CD14-positive monocyte (primary cell): ENCODE data around the gene TLCD5. TPM values are rescaled to one million over a fixed set of nuclear protein-coding genes. Genes with fewer than 3 reads are reported as not detected.
A peak's percentile ranks its signal among the peaks of the same experiment; 100 is the strongest.

Source experiments
- DNase-seq, 3 donors: peaks; one replicate each; pipeline ENCODE4 v3.0.0-alpha.2; 2011 to 2022
- H2AFZ ChIP-seq: 2 replicates; pipeline ENCODE4 v1.6.0; 2012; ENCODE audit warnings: mild to moderate bottlenecking, low read depth, low read length, inconsistent platforms; ENCODE audit not compliant: insufficient read depth, poor library complexity, severe bottlenecking
- H3K27ac ChIP-seq, 2 donors: 1 replicate in 1 of 2; 2 replicates in 1 of 2; pipeline ENCODE4 v1.5.1; 2012 to 2013; ENCODE audit warnings: low read length in 2 of 2, control low read depth in 1 of 2, inconsistent platforms in 1 of 2, low read depth in 1 of 2, mild to moderate bottlenecking in 1 of 2
- H3K27me3 ChIP-seq, 2 donors: one replicate each; pipeline versions ENCODE4 v1.6.0 to v1.6.1; 2011 to 2013; ENCODE audit warnings: low read length in 2 of 2; ENCODE audit not compliant: control insufficient read depth in 2 of 2, insufficient read depth in 2 of 2
- H3K36me3 ChIP-seq, 2 donors: replicated peaks in 1 of 2; 1 replicate in 1 of 2; 2 replicates in 1 of 2; pipeline versions ENCODE4 v1.5.1 to v1.6.1; 2012 to 2013; ENCODE audit warnings: low read length in 2 of 2, control low read depth in 1 of 2, inconsistent platforms in 1 of 2, mild to moderate bottlenecking in 1 of 2; ENCODE audit not compliant: insufficient read depth in 2 of 2, control insufficient read depth in 1 of 2
- H3K4me1 ChIP-seq, 2 donors: 1 replicate in 1 of 2; 2 replicates in 1 of 2; pipeline versions ENCODE4 v1.5.1 to v1.6.1; 2012 to 2013; ENCODE audit warnings: low read length in 2 of 2, control low read depth in 1 of 2, inconsistent platforms in 1 of 2, mild to moderate bottlenecking in 1 of 2, moderate library complexity in 1 of 2; ENCODE audit not compliant: insufficient read depth in 2 of 2, control insufficient read depth in 1 of 2
- H3K4me2 ChIP-seq: replicated peaks from 2 replicates; pipeline ENCODE3; 2012; ENCODE audit warnings: low read length, moderate library complexity, mild to moderate bottlenecking; ENCODE audit not compliant: poor library complexity, severe bottlenecking; ENCODE audit errors: extremely low read depth
- H3K4me3 ChIP-seq, 3 experiments: fragments of 200-600 bp in 1 of 3; sonication (generic) in 1 of 3; replicated peaks in 1 of 3; 1 replicate in 2 of 3; 2 replicates in 1 of 3; pipeline ENCODE4 v1.5.1; 2011 to 2013; ENCODE audit warnings: low read length in 3 of 3, mild to moderate bottlenecking in 3 of 3, control low read depth in 2 of 3, low read depth in 2 of 3, inconsistent platforms in 1 of 3, moderate library complexity in 1 of 3
- H3K79me2 ChIP-seq: 2 replicates; pipeline ENCODE4 v1.6.0; 2012; ENCODE audit warnings: mild to moderate bottlenecking, control low read depth, inconsistent platforms, low read length, moderate library complexity; ENCODE audit not compliant: insufficient read depth
- H3K9ac ChIP-seq: 2 replicates; pipeline ENCODE4 v1.6.0; 2017; ENCODE audit warnings: low read length, mild to moderate bottlenecking; ENCODE audit not compliant: insufficient read depth, poor library complexity, severe bottlenecking
- H3K9me3 ChIP-seq, 2 donors: replicated peaks in 1 of 2; 1 replicate in 1 of 2; 2 replicates in 1 of 2; pipeline versions ENCODE4 v1.5.1 to v1.6.1; 2012 to 2013; ENCODE audit warnings: low read length in 2 of 2, control low read depth in 1 of 2; ENCODE audit not compliant: control insufficient read depth in 1 of 2, insufficient read depth in 1 of 2
- H4K20me1 ChIP-seq: 2 replicates; pipeline ENCODE4 v1.6.0; 2012; ENCODE audit warnings: mild to moderate bottlenecking, low read length, control low read depth, moderate library complexity; ENCODE audit not compliant: insufficient read depth
- H3K27ac Mint-ChIP-seq, 7 donors: one replicate each; pipeline ENCODE4 v1.8.0; 2020; ENCODE audit warnings: mild to moderate bottlenecking in 7 of 7, mixed read lengths in 7 of 7, moderate library complexity in 6 of 7, inconsistent platforms in 2 of 7
- H3K27me3 Mint-ChIP-seq, 3 donors: one replicate each; pipeline ENCODE4 v1.8.0; 2021 to 2022; ENCODE audit warnings: low read depth in 3 of 3, mild to moderate bottlenecking in 3 of 3, mixed read lengths in 3 of 3, moderate library complexity in 3 of 3, inconsistent platforms in 1 of 3
- H3K36me3 Mint-ChIP-seq, 2 donors: one replicate each; pipeline ENCODE4 v1.8.0; 2020; ENCODE audit warnings: mixed read lengths in 2 of 2, inconsistent platforms in 1 of 2, mild to moderate bottlenecking in 1 of 2
- H3K4me1 Mint-ChIP-seq: one replicate; pipeline ENCODE4 v1.8.0; 2020; ENCODE audit warnings: mild to moderate bottlenecking, mixed read lengths
- H3K4me3 Mint-ChIP-seq, 2 donors: one replicate each; pipeline ENCODE4 v1.8.0; 2020; ENCODE audit warnings: mild to moderate bottlenecking in 2 of 2, mixed read lengths in 2 of 2, moderate library complexity in 1 of 2
- H3K9me3 Mint-ChIP-seq, 7 donors: one replicate each; pipeline ENCODE4 v1.8.0; 2020 to 2022; ENCODE audit warnings: mixed read lengths in 7 of 7, mild to moderate bottlenecking in 6 of 7, moderate library complexity in 6 of 7, inconsistent platforms in 2 of 7
- CTCF ChIP-seq: fragments of 200-600 bp; IDR thresholded peaks from one replicate; pipeline ENCODE4 v1.8.0; 2022; ENCODE audit warnings: antibody characterized with exemption, mild to moderate bottlenecking
- WGBS: methylation state at CpG from one replicate; pipeline ENCODE4 v1.1.5; 2013; ENCODE audit warnings: missing lambda C conversion rate; ENCODE audit not compliant: insufficient coverage; 5-methylcytosine and 5-hydroxymethylcytosine counted together
- intact Hi-C, 2 donors: fragments of 100-400 bp; cut with micrococcal nuclease; formaldehyde crosslinking; loops; one replicate each; pipeline versions ENCODE4 v1.15.0 to v1.15.1; 2023
- polyA plus RNA-seq, 3 donors: library from polyadenylated mRNA; depleted of rRNA in 1 of 3; unstranded in 2 of 3; stranded (reverse) in 1 of 3; fragments of 300-500 nt in 2 of 3; fragments of >200 nt in 1 of 3; fragmentation: Illumina TruSeq in 2 of 3; gene quantifications; 1 replicate in 2 of 3; 2 replicates in 1 of 3; pipeline ENCODE4 v1.2.3, GENCODE V29; 2012 to 2021

TLCD5 gene
- polyA plus RNA-seq, 3 donors = not detected

- peak overlapping the region; percentile 83 for H2AFZ ChIP-seq
- DNase-seq = no peak
- peaks cover 7 to 47% of the 10 kb centered on the region in 2 donors for H3K9me3 ChIP-seq
- no peaks in the 10 kb centered on the region for H3K79me2 ChIP-seq
- peak overlapping the region in 1 of 3 experiments; percentile 76 for H3K4me3 ChIP-seq
- peak overlapping the region; percentile 82 for H3K4me2 ChIP-seq
- Mint-ChIP-seq H3K36me3 (peaks cover 7 to 9% of the 10 kb centered on the region in 2 donors), H3K27ac (peak overlapping the region in 1 of 7 donors; percentile 50), H3K27me3 (peaks cover 79 to 92% (median 86%) of the 10 kb centered on the region in 3 donors), H3K9me3 (peaks cover 3 to 31% (median 18%) of the 10 kb centered on the region in 7 donors), H3K4me3 (peak overlapping the region; percentile 89 to 92), H3K4me1 (peaks cover 19% of the 10 kb centered on the region)
- H3K27ac ChIP-seq = no peak overlapping the region
- H3K4me1 ChIP-seq = peaks cover 26% of the 10 kb centered on the region in 2 donors
- 35% methylated on average over 12 of the region's 18 CpGs for WGBS
- H3K36me3 ChIP-seq = no peaks in the 10 kb centered on the region
- intact Hi-C loops = no loop called here
- H3K27me3 ChIP-seq = peaks cover 89 to 92% of the 10 kb centered on the region in 2 donors
- TF ChIP-seq CTCF = no peak
- no peaks in the 10 kb centered on the region for H4K20me1 ChIP-seq
- H3K9ac ChIP-seq = no peak overlapping the region
These were observed 12.4 kb downstream of the TLCD5 start for GRCh38 chr11:120337355-120338106.

GRCh38 chr11:120338107-120338933, 13.2 kb downstream of the TLCD5 start:
- peaks cover 26% of the 10 kb centered on the region in 2 donors for H3K4me1 ChIP-seq
- peaks cover 19% of the 10 kb centered on the region for H3K4me1 Mint-ChIP-seq
- peaks cover 76 to 90% (median 82%) of the 10 kb centered on the region in 3 donors for H3K27me3 Mint-ChIP-seq
- peaks cover 7 to 9% of the 10 kb centered on the region in 2 donors for H3K36me3 Mint-ChIP-seq
- H3K4me3 ChIP-seq = no peak overlapping the region
- DNase-seq = no peak
- no peak overlapping the region for H3K9ac ChIP-seq
- H3K79me2 ChIP-seq = no peaks in the 10 kb centered on the region
- H3K9me3 ChIP-seq = peaks cover 7 to 55% of the 10 kb centered on the region in 2 donors
- peak overlapping the region; percentile 3 to 92 for H3K4me3 Mint-ChIP-seq
- H3K36me3 ChIP-seq = no peaks in the 10 kb centered on the region
- no peak overlapping the region for H2AFZ ChIP-seq
- H3K27ac Mint-ChIP-seq = no peak overlapping the region
- peaks cover 3 to 29% (median 18%) of the 10 kb centered on the region in 7 donors for H3K9me3 Mint-ChIP-seq
- no peak for TF ChIP-seq CTCF
- H4K20me1 ChIP-seq = peaks cover 1% of the 10 kb centered on the region
- no peak overlapping the region for H3K27ac ChIP-seq
- no peak overlapping the region for H3K4me2 ChIP-seq
- H3K27me3 ChIP-seq = peaks cover 87 to 92% of the 10 kb centered on the region in 2 donors
- no CpG with 5 or more reads among the region's 7 CpGs for WGBS
- intact Hi-C loops = no loop called here
